Neuronal stem cell (in vitro differentiated cells): ENCODE data around the gene PNLIP.

Experiments
- DNase-seq: peaks from one replicate; pipeline ENCODE4 v3.0.0-alpha.2; 2013; ENCODE audit warnings: low spot score
- H2AFZ ChIP-seq: one replicate; pipeline ENCODE4 v1.6.1; 2013; ENCODE audit warnings: mild to moderate bottlenecking, low read length, inconsistent platforms
- H2AK5ac ChIP-seq: 2 replicates; pipeline ENCODE4 v1.6.1; 2013; ENCODE audit warnings: low read depth, mild to moderate bottlenecking, inconsistent platforms, low read length, moderate library complexity, mixed read lengths
- H2BK120ac ChIP-seq: 2 replicates; pipeline ENCODE4 v1.6.1; 2013; ENCODE audit warnings: low read depth, mild to moderate bottlenecking, inconsistent platforms, low read length, moderate library complexity, mixed read lengths
- H2BK12ac ChIP-seq: one replicate; pipeline ENCODE4 v1.6.1; 2013; ENCODE audit warnings: low read length, inconsistent platforms
- H2BK15ac ChIP-seq: 2 replicates; pipeline ENCODE4 v1.6.1; 2013; ENCODE audit warnings: mild to moderate bottlenecking, low read length, inconsistent platforms, mixed read lengths
- H2BK5ac ChIP-seq: one replicate; pipeline ENCODE4 v1.6.1; 2013; ENCODE audit warnings: inconsistent platforms, mild to moderate bottlenecking, low read length, moderate library complexity
- H3K14ac ChIP-seq: one replicate; pipeline ENCODE4 v1.6.1; 2013; ENCODE audit warnings: low read length, inconsistent platforms
- H3K18ac ChIP-seq: 2 replicates; pipeline ENCODE4 v1.6.1; 2013; ENCODE audit warnings: low read length, inconsistent platforms
- H3K23ac ChIP-seq: 2 replicates; pipeline ENCODE4 v1.6.1; 2013; ENCODE audit warnings: low read depth, mild to moderate bottlenecking, mixed read lengths, low read length, inconsistent platforms; ENCODE audit not compliant: poor library complexity
- H3K27ac ChIP-seq: replicated peaks from 3 replicates; pipeline ENCODE4 v1.5.1; 2013; ENCODE audit warnings: low read length, inconsistent platforms
- H3K27me3 ChIP-seq, 3 experiments: 2 replicates each; pipeline ENCODE4 v1.6.1; 2013; ENCODE audit warnings: low read length in 3 of 3, mild to moderate bottlenecking in 2 of 3, inconsistent platforms in 1 of 3, low read depth in 1 of 3, mixed read lengths in 1 of 3, moderate library complexity in 1 of 3; ENCODE audit not compliant: control insufficient read depth in 3 of 3, insufficient read depth in 3 of 3
- H3K36me3 ChIP-seq, 2 donors: replicated peaks in 1 of 2; 2 replicates each; pipeline ENCODE4 v1.6.1; 2013; ENCODE audit warnings: low read length in 2 of 2; ENCODE audit not compliant: control insufficient read depth in 2 of 2, insufficient read depth in 2 of 2
- H3K4ac ChIP-seq: 2 replicates; pipeline ENCODE4 v1.6.1; 2013; ENCODE audit warnings: inconsistent platforms, mild to moderate bottlenecking, low read length, moderate library complexity
- H3K4me1 ChIP-seq, 2 donors: 1 replicate in 1 of 2; 2 replicates in 1 of 2; pipeline ENCODE4 v1.6.1; 2013; ENCODE audit warnings: low read length in 2 of 2, low read depth in 1 of 2; ENCODE audit not compliant: control insufficient read depth in 2 of 2, insufficient read depth in 1 of 2
- H3K4me2 ChIP-seq: one replicate; pipeline ENCODE4 v1.6.1; 2013; ENCODE audit warnings: mild to moderate bottlenecking, low read length, inconsistent platforms; ENCODE audit not compliant: insufficient read depth, poor library complexity, severe bottlenecking
- H3K4me3 ChIP-seq, 2 donors: 2 replicates each; pipeline ENCODE4 v1.5.1; 2013; ENCODE audit warnings: low read length in 2 of 2, mild to moderate bottlenecking in 2 of 2, inconsistent platforms in 1 of 2, moderate library complexity in 1 of 2
- H3K79me1 ChIP-seq: one replicate; pipeline ENCODE4 v1.6.1; 2013; ENCODE audit warnings: low read depth, mild to moderate bottlenecking, inconsistent platforms, low read length, moderate library complexity
- H3K9ac ChIP-seq: one replicate; pipeline ENCODE4 v1.6.1; 2013; ENCODE audit warnings: mild to moderate bottlenecking, low read depth, low read length, inconsistent platforms; ENCODE audit not compliant: poor library complexity
- H3K9me3 ChIP-seq, 2 donors: replicated peaks in 1 of 2; 2 replicates each; pipeline versions ENCODE3 to v1.6.1; 2013; ENCODE audit warnings: low read length in 2 of 2, mild to moderate bottlenecking in 2 of 2, inconsistent platforms in 1 of 2, low read depth in 1 of 2, mixed read lengths in 1 of 2, moderate library complexity in 1 of 2; ENCODE audit not compliant: control insufficient read depth in 2 of 2, insufficient read depth in 1 of 2
- H4K8ac ChIP-seq: one replicate; pipeline ENCODE4 v1.6.1; 2013; ENCODE audit warnings: low read depth, mild to moderate bottlenecking, inconsistent platforms, low read length, moderate library complexity
- H4K91ac ChIP-seq: one replicate; pipeline ENCODE4 v1.6.1; 2013; ENCODE audit warnings: low read length, low read depth, mild to moderate bottlenecking, inconsistent platforms; ENCODE audit not compliant: poor library complexity
- WGBS, 2 donors: extraction: QIAGEN DNeasy Blood & Tissue Kit; methylation state at CpG; one replicate each; pipeline ENCODE4 v1.1.7; 2013; ENCODE audit warnings: missing lambda C conversion rate in 2 of 2, mixed read lengths in 1 of 2; ENCODE audit not compliant: insufficient read length in 2 of 2, insufficient replicate concordance in 1 of 2; ENCODE audit errors: extremely low coverage in 2 of 2; 5-methylcytosine and 5-hydroxymethylcytosine counted together

Gene PNLIP

GRCh38 chr10:116566932-116567331, 21.2 kb downstream of the PNLIP start:
- Histone ChIP-seq H3K4ac (no peak overlapping the region), H3K23ac (no peak overlapping the region), H3K4me2 (no peak overlapping the region), H4K91ac (no peak overlapping the region), H3K36me3 (no peaks in the 10 kb centered on the region), H3K9ac (no peak overlapping the region), H3K79me1 (no peaks in the 10 kb centered on the region), H3K4me3 (no peak overlapping the region), H3K14ac (no peak overlapping the region), H3K27me3 (no peaks in the 10 kb centered on the region), H2AFZ (no peak overlapping the region), H3K9me3 (no peaks in the 10 kb centered on the region), H4K8ac (no peak overlapping the region), H2AK5ac (no peak overlapping the region), H3K4me1 (no peaks in the 10 kb centered on the region), H2BK15ac (no peak overlapping the region), H3K27ac (no peak overlapping the region), H2BK12ac (no peak overlapping the region), H2BK5ac (no peak overlapping the region), H3K18ac (no peak overlapping the region), H2BK120ac (no peak overlapping the region)
- DNase-seq: no peak

GRCh38 chr10:116567335-116567734, 21.6 kb downstream of the PNLIP start:
- Histone ChIP-seq H4K91ac (no peak overlapping the region), H2BK12ac (no peak overlapping the region), H3K9ac (no peak overlapping the region), H3K27ac (no peak overlapping the region), H2AK5ac (no peak overlapping the region), H3K9me3 (no peaks in the 10 kb centered on the region), H3K4me3 (no peak overlapping the region), H2BK120ac (no peak overlapping the region), H3K4ac (no peak overlapping the region), H3K27me3 (no peaks in the 10 kb centered on the region), H3K4me1 (no peaks in the 10 kb centered on the region), H3K36me3 (no peaks in the 10 kb centered on the region), H4K8ac (no peak overlapping the region), H2BK5ac (no peak overlapping the region), H3K79me1 (no peaks in the 10 kb centered on the region), H2AFZ (no peak overlapping the region), H3K4me2 (no peak overlapping the region), H3K18ac (no peak overlapping the region), H3K23ac (no peak overlapping the region), H2BK15ac (no peak overlapping the region), H3K14ac (no peak overlapping the region)
- no CpG with 5 or more reads among the region's 3 CpGs for WGBS, 2 donors
- no peak for DNase-seq

- H3K23ac ChIP-seq: no peak overlapping the region
These were observed 29.1 kb downstream of the PNLIP start for GRCh38 chr10:116574797-116575196.

GRCh38 chr10:116587878-116588591, 42.3 kb downstream of the PNLIP start:
- H4K8ac ChIP-seq: no peak overlapping the region
- H3K79me1 ChIP-seq: no peaks in the 10 kb centered on the region
- no peak overlapping the region for H4K91ac ChIP-seq
- H2BK15ac ChIP-seq: no peak overlapping the region
- WGBS, 2 donors: no CpG with 5 or more reads among the region's 8 CpGs
- H3K14ac ChIP-seq: no peak overlapping the region
- no peak overlapping the region for H2AK5ac ChIP-seq
- no peak overlapping the region for H3K27ac ChIP-seq
- H3K4me3 ChIP-seq: no peak overlapping the region
- no peaks in the 10 kb centered on the region for H3K36me3 ChIP-seq
- H3K27me3 ChIP-seq: no peaks in the 10 kb centered on the region
- no peak overlapping the region for H3K4ac ChIP-seq
- H3K18ac ChIP-seq: no peak overlapping the region
- no peak overlapping the region for H2BK120ac ChIP-seq
- no peak overlapping the region for H2BK5ac ChIP-seq
- H2AFZ ChIP-seq: no peak overlapping the region
- DNase-seq: no peak
- H2BK12ac ChIP-seq: no peak overlapping the region
- H3K23ac ChIP-seq: no peak overlapping the region
- no peaks in the 10 kb centered on the region for H3K9me3 ChIP-seq
- H3K4me2 ChIP-seq: no peak overlapping the region
- H3K9ac ChIP-seq: no peak overlapping the region
- no peaks in the 10 kb centered on the region for H3K4me1 ChIP-seq

More at GRCh38 chr10:116574797-116575196, 29.1 kb downstream of the PNLIP start:
- Histone ChIP-seq H4K8ac (no peak overlapping the region), H3K4ac (no peak overlapping the region), H3K27me3 (no peaks in the 10 kb centered on the region), H2AK5ac (no peak overlapping the region), H4K91ac (no peak overlapping the region), H2BK15ac (no peak overlapping the region), H3K14ac (no peak overlapping the region), H3K79me1 (no peaks in the 10 kb centered on the region), H2BK5ac (no peak overlapping the region), H3K4me2 (no peak overlapping the region), H3K9me3 (no peaks in the 10 kb centered on the region), H2AFZ (no peak overlapping the region), H3K9ac (no peak overlapping the region), H3K27ac (no peak overlapping the region), H2BK12ac (no peak overlapping the region), H3K36me3 (no peaks in the 10 kb centered on the region), H3K18ac (no peak overlapping the region), H3K4me3 (no peak overlapping the region), H2BK120ac (no peak overlapping the region), H3K4me1 (no peaks in the 10 kb centered on the region)
- no peak for DNase-seq
- no CpG with 5 or more reads among the region's 3 CpGs for WGBS, 2 donors
